ENCODE results near the gene LCA5. TPM values are rescaled to one million over a fixed set of nuclear protein-coding genes. Genes with fewer than 3 reads are reported as not detected.

LCA5 gene
- total RNA-seq, 1 donor from 2014 or later, result 6.2 TPM

DNA sequence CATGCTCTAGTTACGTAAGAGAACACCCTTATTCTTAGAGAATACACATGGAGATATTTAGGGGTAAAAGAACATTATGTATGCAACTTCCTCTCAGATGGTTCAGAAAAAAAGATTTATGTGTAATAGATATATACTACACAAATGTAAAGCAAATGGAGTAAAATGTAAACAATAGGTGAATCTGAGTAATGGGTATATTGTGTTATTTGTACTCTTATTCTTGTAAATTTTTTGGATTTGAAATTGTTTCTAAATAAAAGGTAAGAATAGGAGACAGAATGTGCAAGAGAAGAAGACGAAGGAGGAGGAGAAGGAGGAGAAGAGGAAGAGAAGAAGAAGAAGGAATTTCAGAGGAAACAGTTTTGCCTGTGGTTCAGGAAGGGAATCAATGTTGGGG, 22.5 kb upstream of the LCA5 start:
- Mint-ChIP-seq H3K4me3 (ENCODE audit: unreplicated experiment) (no peak overlapping the region), H3K36me3 (ENCODE audit: low read depth, unreplicated experiment) (peaks cover 2% of the 10 kb centered on the region), H3K27ac (ENCODE audit: unreplicated experiment) (no peak overlapping the region), H3K4me1 (ENCODE audit: low read depth, unreplicated experiment) (no peaks in the 10 kb centered on the region), H3K9me3 (ENCODE audit: unreplicated experiment) (no peaks in the 10 kb centered on the region), H3K27me3 (ENCODE audit: low read depth, unreplicated experiment) (no peaks in the 10 kb centered on the region)
- no peak for FAIRE-seq
- Histone ChIP-seq H3K27me3 (ENCODE audit: insufficient read depth, low read length) (no peaks in the 10 kb centered on the region), H3K4me1 (ENCODE audit: insufficient read depth, low read length) (no peaks in the 10 kb centered on the region), H4K20me1 (ENCODE audit: insufficient read depth, low read length) (no peaks in the 10 kb centered on the region), H3K9me3 (ENCODE audit: insufficient read depth, low read depth, low read length) (no peaks in the 10 kb centered on the region), H3K79me2 (ENCODE audit: insufficient read depth, low read length) (no peaks in the 10 kb centered on the region), H2AFZ (ENCODE audit: low read depth, low read length) (no peak overlapping the region), H3K36me3 (ENCODE audit: insufficient read depth, low read length) (no peaks in the 10 kb centered on the region), H3K4me2 (ENCODE audit: low read length) (no peak overlapping the region), H3K9ac (ENCODE audit: low read length) (no peak overlapping the region), H3K27ac (ENCODE audit: low read depth, low read length) (no peak overlapping the region), H3K4me3 (ENCODE audit: insufficient read depth, low read depth, low read length) (no peak overlapping the region)
- DNase-seq (ENCODE audit: low read depth), result no peak
- TF ChIP-seq, protein P1, sequence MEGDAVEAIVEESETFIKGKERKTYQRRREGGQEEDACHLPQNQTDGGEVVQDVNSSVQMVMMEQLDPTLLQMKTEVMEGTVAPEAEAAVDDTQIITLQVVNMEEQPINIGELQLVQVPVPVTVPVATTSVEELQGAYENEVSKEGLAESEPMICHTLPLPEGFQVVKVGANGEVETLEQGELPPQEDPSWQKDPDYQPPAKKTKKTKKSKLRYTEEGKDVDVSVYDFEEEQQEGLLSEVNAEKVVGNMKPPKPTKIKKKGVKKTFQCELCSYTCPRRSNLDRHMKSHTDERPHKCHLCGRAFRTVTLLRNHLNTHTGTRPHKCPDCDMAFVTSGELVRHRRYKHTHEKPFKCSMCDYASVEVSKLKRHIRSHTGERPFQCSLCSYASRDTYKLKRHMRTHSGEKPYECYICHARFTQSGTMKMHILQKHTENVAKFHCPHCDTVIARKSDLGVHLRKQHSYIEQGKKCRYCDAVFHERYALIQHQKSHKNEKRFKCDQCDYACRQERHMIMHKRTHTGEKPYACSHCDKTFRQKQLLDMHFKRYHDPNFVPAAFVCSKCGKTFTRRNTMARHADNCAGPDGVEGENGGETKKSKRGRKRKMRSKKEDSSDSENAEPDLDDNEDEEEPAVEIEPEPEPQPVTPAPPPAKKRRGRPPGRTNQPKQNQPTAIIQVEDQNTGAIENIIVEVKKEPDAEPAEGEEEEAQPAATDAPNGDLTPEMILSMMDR (IDR thresholded peaks at IDR 0.05; ENCODE audit: insufficient read depth, low read depth, low read length), result no peak
- TF ChIP-seq EZH2 (IDR thresholded peaks at IDR 0.05; ENCODE audit: insufficient read depth, low read length), result no peak

DNA sequence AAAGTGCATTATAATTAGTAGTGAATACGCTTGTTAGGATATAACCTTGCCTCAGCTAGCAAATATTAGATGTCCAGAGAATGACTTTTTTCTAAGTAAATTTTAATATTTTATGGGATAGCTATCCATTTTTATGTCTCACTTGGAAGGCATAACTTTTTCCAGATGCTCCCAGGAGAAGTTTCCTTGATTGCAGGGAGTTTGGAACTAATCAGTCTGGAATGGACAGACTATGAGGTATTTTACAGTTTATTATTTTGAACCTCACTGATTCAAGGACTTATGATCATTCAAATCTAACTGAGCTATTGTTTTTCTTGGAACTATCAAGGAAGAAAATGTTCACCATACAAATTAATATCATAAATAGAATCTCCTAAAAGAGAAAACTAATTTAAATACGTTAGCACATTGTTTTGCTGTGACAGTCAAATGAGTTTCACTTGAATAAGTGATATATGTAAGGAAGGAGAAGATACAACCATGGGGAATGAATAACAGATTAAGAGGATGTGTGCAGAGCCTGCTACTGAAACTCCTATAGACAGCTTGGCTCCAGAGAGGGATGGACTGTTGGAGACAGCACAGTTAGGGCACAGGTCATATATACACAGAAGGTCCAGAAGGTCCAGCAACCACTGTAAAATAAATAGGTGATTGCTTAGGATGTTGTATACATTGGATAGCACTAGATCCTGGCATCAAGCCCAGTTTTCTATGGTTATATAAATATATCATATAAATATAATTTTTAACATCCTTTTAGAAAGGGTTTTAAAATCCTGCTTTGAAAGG, 20.6 kb upstream of the LCA5 start:
- Mint-ChIP-seq H3K9me3 (ENCODE audit: unreplicated experiment) (no peaks in the 10 kb centered on the region), H3K36me3 (ENCODE audit: low read depth, unreplicated experiment) (peaks cover 2% of the 10 kb centered on the region), H3K27ac (ENCODE audit: unreplicated experiment) (no peak overlapping the region), H3K4me3 (ENCODE audit: unreplicated experiment) (no peak overlapping the region), H3K4me1 (ENCODE audit: low read depth, unreplicated experiment) (no peaks in the 10 kb centered on the region), H3K27me3 (ENCODE audit: low read depth, unreplicated experiment) (no peaks in the 10 kb centered on the region)
- no peaks in the 10 kb centered on the region for H3K27me3 ChIP-seq (ENCODE audit: insufficient read depth, low read length)
- no peak for TF ChIP-seq EZH2 (IDR thresholded peaks at IDR 0.05; ENCODE audit: insufficient read depth, low read length)
- TF ChIP-seq, protein P1 (IDR thresholded peaks at IDR 0.05; ENCODE audit: insufficient read depth, low read depth, low read length), result no peak
- no peak for DNase-seq (ENCODE audit: low read depth)
- no peak overlapping the region for H3K27ac ChIP-seq (ENCODE audit: low read depth, low read length)
- no peaks in the 10 kb centered on the region for H4K20me1 ChIP-seq (ENCODE audit: insufficient read depth, low read length)
- H3K9ac ChIP-seq (ENCODE audit: low read length), result no peak overlapping the region
- H3K4me3 ChIP-seq (ENCODE audit: insufficient read depth, low read depth, low read length), result no peak overlapping the region
- no peaks in the 10 kb centered on the region for H3K4me1 ChIP-seq (ENCODE audit: insufficient read depth, low read length)
- H3K4me2 ChIP-seq (ENCODE audit: low read length), result no peak overlapping the region
- H3K9me3 ChIP-seq (ENCODE audit: insufficient read depth, low read depth, low read length), result no peaks in the 10 kb centered on the region
- H2AFZ ChIP-seq (ENCODE audit: low read depth, low read length), result no peak overlapping the region
- H3K36me3 ChIP-seq (ENCODE audit: insufficient read depth, low read length), result no peaks in the 10 kb centered on the region
- H3K79me2 ChIP-seq (ENCODE audit: insufficient read depth, low read length), result no peaks in the 10 kb centered on the region
- no peak for FAIRE-seq

DNA sequence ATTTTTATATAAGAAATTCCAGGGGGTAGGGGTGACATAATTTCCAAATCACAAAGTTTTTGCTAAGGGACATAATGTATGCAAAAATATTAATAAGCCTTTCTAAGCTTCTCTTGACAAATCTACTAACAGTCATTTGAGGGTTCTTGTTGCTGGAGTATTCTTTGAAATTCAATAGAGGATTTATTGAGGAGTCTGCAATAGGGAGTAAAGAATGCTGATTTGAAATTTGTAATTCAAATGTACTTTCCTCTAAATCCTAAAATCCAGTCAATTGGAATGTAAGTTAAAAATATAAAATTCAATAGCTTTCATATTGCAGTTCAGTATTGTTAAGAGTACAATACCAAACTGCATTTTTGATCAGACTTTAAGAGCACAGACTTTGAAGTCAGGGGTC, 17.1 kb upstream of the LCA5 start:
- no peak overlapping the region for H3K4me3 Mint-ChIP-seq (ENCODE audit: unreplicated experiment)
- H2AFZ ChIP-seq (ENCODE audit: low read depth, low read length), result no peak overlapping the region
- H4K20me1 ChIP-seq (ENCODE audit: insufficient read depth, low read length), result no peaks in the 10 kb centered on the region
- H3K27me3 ChIP-seq (ENCODE audit: insufficient read depth, low read length), result no peaks in the 10 kb centered on the region
- H3K36me3 Mint-ChIP-seq (ENCODE audit: low read depth, unreplicated experiment), result peaks cover 2% of the 10 kb centered on the region
- H3K4me3 ChIP-seq (ENCODE audit: insufficient read depth, low read depth, low read length), result no peak overlapping the region
- H3K4me2 ChIP-seq (ENCODE audit: low read length), result no peak overlapping the region
- H3K79me2 ChIP-seq (ENCODE audit: insufficient read depth, low read length), result no peaks in the 10 kb centered on the region
- DNase-seq (ENCODE audit: low read depth) (no peak), FAIRE-seq (no peak)
- no peak overlapping the region for H3K27ac Mint-ChIP-seq (ENCODE audit: unreplicated experiment)
- no peaks in the 10 kb centered on the region for H3K4me1 ChIP-seq (ENCODE audit: insufficient read depth, low read length)
- no peak overlapping the region for H3K9ac ChIP-seq (ENCODE audit: low read length)
- H3K27ac ChIP-seq (ENCODE audit: low read depth, low read length), result no peak overlapping the region
- no peaks in the 10 kb centered on the region for H3K9me3 Mint-ChIP-seq (ENCODE audit: unreplicated experiment)
- no peak for TF ChIP-seq EZH2 (IDR thresholded peaks at IDR 0.05; ENCODE audit: insufficient read depth, low read length)
- TF ChIP-seq, protein P1 (IDR thresholded peaks at IDR 0.05; ENCODE audit: insufficient read depth, low read depth, low read length), result no peak
- H3K36me3 ChIP-seq (ENCODE audit: insufficient read depth, low read length), result no peaks in the 10 kb centered on the region
- no peaks in the 10 kb centered on the region for H3K27me3 Mint-ChIP-seq (ENCODE audit: low read depth, unreplicated experiment)
- H3K4me1 Mint-ChIP-seq (ENCODE audit: low read depth, unreplicated experiment), result no peaks in the 10 kb centered on the region
- no peaks in the 10 kb centered on the region for H3K9me3 ChIP-seq (ENCODE audit: insufficient read depth, low read depth, low read length)

Data from astrocyte (in vitro differentiated cells and primary cell).